Stomach (tissue), 9 donors: Measurements from ENCODE around the gene JAG2. TPM values are rescaled to one million over a fixed set of nuclear protein-coding genes. Genes with fewer than 3 reads are reported as not detected.
A peak's percentile ranks its signal among the peaks of the same experiment; 100 is the strongest.

Experiments used
- DNase-seq, 2 donors: peaks; one replicate each; pipeline versions ENCODE4 v3.0.0 to v3.0.0-alpha.2; 2013 to 2019
- H3K27ac ChIP-seq, 5 donors: fragments of 200-600 bp in 4 of 5; sonication (generic) in 4 of 5; one replicate each; pipeline ENCODE4 v1.5.1; 2013 to 2019; ENCODE audit warnings: mild to moderate bottlenecking in 1 of 5, moderate library complexity in 1 of 5
- H3K27me3 ChIP-seq, 3 donors: fragments of 200-600 bp; sonication (generic); one replicate each; pipeline ENCODE4 v1.5.1; 2017 to 2019; ENCODE audit warnings: mixed run types in 1 of 3
- H3K36me3 ChIP-seq, 4 donors: fragments of 200-600 bp; sonication (generic); 1 replicate in 3 of 4; 2 replicates in 1 of 4; pipeline ENCODE4 v1.5.1; 2016 to 2019
- H3K4me1 ChIP-seq, 4 donors: fragments of 200-600 bp; sonication (generic); one replicate each; pipeline ENCODE4 v1.5.1; 2016 to 2019
- H3K4me3 ChIP-seq, 4 donors: fragments of 200-600 bp; sonication (generic) in 3 of 4; one replicate each; pipeline ENCODE4 v1.5.1; 2016 to 2019; ENCODE audit warnings: mild to moderate bottlenecking in 1 of 4
- H3K9me3 ChIP-seq, 4 donors: fragments of 200-600 bp; sonication (generic); one replicate each; pipeline ENCODE4 v1.5.1; 2016 to 2019
- EP300 ChIP-seq: sonication (generic); formaldehyde crosslinking; IDR thresholded peaks from one replicate; pipeline ENCODE4 v1.6.1; 2017; ENCODE audit warnings: antibody characterized with exemption
- POLR2A ChIP-seq, 4 donors: fragments of 450-650 bp; IDR thresholded peaks; one replicate each; pipeline ENCODE4 v1.6.1; 2016; ENCODE audit warnings: antibody characterized with exemption in 4 of 4, control low read depth in 2 of 4, mild to moderate bottlenecking in 1 of 4, moderate library complexity in 1 of 4
- POLR2AphosphoS5 ChIP-seq, 3 donors: sonication (generic); formaldehyde crosslinking; IDR thresholded peaks; one replicate each; pipeline ENCODE4 v1.6.1; 2016; ENCODE audit warnings: antibody characterized with exemption in 3 of 3
- WGBS, 5 donors: extraction: QIAGEN DNeasy Blood & Tissue Kit in 3 of 5; methylation state at CpG; one replicate each; pipeline versions ENCODE4 v1.1.5 to v1.1.7; 2013 to 2018; 5-methylcytosine and 5-hydroxymethylcytosine counted together
- intact Hi-C: fragments of 100-400 bp; cut with DNase I; formaldehyde crosslinking; loops from one replicate; pipeline ENCODE4 v1.15.1; 2023; ENCODE audit warnings: low total_unique reads
- polyA plus RNA-seq, 3 donors: library from polyadenylated mRNA; stranded (reverse); fragments of 200-250 nt; gene quantifications; one replicate each; pipeline ENCODE4 v1.2.3, GENCODE V29; 2013
- total RNA-seq, 5 donors: library from RNA; depleted of rRNA; stranded (reverse); fragments of >200 nt; gene quantifications; one replicate each; pipeline versions ENCODE4 v1.1.0 to v1.2.3, GENCODE V29; 2014 to 2016
- TF ChIP-seq, protein P1 (sequence below), 7 experiments: fragments of 450-650 bp in 4 of 7; fragments of 200-600 bp in 3 of 7; sonication (generic) in 3 of 7; IDR thresholded peaks; one replicate each; pipeline ENCODE4 v1.5.1; 2016 to 2019; ENCODE audit warnings: antibody characterized with exemption in 7 of 7, control low read depth in 2 of 7, mild to moderate bottlenecking in 1 of 7
- donor health status: healthy with polysubstance abuse.
- donor health status: Bipolar disorder and iron deficiency.
- donor health status: healthy.

Gene JAG2
- total and polyA plus RNA-seq, 8 donors, result 6.0 to 117 (median 15.6) TPM

DNA sequence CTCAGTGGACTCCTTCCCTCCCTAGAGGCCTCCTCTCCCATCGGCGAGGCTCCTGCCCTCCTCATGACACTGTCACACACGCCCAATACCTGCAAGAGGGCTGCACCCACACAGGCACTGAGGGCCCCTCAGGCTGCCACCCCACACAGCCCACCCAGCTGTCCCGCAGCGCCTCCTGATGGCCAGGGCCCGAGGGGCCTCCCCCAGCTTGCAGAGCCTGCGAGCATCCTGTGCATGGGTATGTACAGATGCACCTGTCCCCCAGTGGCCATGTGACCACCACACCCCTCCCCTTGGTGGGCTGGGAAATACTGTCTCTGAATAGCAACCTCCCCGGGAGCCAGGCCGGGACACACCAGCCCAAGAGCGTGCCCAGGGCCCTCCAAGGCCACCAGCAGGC, 31.5 kb upstream of the JAG2 start:
- no peak for TF ChIP-seq POLR2AphosphoS5 (IDR thresholded peaks at IDR 0.05)
- TF ChIP-seq, protein P1, sequence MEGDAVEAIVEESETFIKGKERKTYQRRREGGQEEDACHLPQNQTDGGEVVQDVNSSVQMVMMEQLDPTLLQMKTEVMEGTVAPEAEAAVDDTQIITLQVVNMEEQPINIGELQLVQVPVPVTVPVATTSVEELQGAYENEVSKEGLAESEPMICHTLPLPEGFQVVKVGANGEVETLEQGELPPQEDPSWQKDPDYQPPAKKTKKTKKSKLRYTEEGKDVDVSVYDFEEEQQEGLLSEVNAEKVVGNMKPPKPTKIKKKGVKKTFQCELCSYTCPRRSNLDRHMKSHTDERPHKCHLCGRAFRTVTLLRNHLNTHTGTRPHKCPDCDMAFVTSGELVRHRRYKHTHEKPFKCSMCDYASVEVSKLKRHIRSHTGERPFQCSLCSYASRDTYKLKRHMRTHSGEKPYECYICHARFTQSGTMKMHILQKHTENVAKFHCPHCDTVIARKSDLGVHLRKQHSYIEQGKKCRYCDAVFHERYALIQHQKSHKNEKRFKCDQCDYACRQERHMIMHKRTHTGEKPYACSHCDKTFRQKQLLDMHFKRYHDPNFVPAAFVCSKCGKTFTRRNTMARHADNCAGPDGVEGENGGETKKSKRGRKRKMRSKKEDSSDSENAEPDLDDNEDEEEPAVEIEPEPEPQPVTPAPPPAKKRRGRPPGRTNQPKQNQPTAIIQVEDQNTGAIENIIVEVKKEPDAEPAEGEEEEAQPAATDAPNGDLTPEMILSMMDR (IDR thresholded peaks at IDR 0.05), result no peak
- no peak for TF ChIP-seq EP300
- 71 to 90% (median 84%) methylated on average over 8 to 10 of the region's 10 CpGs for WGBS, 5 donors
- peaks cover 10 to 82% (median 62%) of the 10 kb centered on the region in 3 donors for H3K27me3 ChIP-seq

DNA sequence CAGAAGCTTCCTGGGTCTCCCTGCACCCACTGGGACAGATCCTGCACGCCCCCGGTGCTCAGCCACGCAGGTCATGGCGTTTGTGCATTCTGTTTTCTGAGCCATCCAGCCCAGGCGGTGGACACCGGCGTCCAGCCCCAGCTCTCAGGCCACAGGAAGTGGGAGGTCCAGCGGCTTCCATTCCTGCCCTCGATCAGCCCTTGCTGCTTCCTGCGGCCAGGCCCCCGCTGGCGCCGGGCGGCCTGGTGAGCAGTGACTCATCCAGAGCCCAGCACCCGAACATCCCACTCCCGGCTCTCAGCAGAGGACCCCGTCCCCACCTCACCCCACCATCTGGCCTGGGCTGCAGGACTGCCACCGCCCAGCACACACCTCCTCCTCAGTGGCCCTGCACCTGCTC, 30.5 kb upstream of the JAG2 start:
- Histone ChIP-seq H3K4me3 (no peak overlapping the region), H3K4me1 (peaks cover 32 to 59% (median 57%) of the 10 kb centered on the region in 4 donors), H3K36me3 (no peaks in the 10 kb centered on the region), H3K9me3 (no peaks in the 10 kb centered on the region), H3K27ac (peak overlapping the region in 4 of 5 donors; percentile 2 to 56 (median 34)), H3K27me3 (peaks cover 10 to 91% (median 72%) of the 10 kb centered on the region in 3 donors)
- no peak for DNase-seq
- intact Hi-C loops, result no loop called here
- WGBS, 5 donors, result 49 to 67% (median 56%) methylated on average over 7 to 18 of the region's 18 CpGs
- no peak for TF ChIP-seq EP300
- TF ChIP-seq, protein P1 (IDR thresholded peaks at IDR 0.05), result no peak
- TF ChIP-seq POLR2A (IDR thresholded peaks at IDR 0.05), result no peak
- no peak for TF ChIP-seq POLR2AphosphoS5 (IDR thresholded peaks at IDR 0.05)

More for the DNA sequence above, 31.5 kb upstream of the JAG2 start:
- no peak for DNase-seq
- intact Hi-C loops, result loop anchor here (5.0 to 10.0 kb wide), 2 partner anchors 85 to 152 kb away; no protein-coding TSS in a partner anchor
- H3K9me3 ChIP-seq, result no peaks in the 10 kb centered on the region
- no peak overlapping the region for H3K4me3 ChIP-seq
- H3K36me3 ChIP-seq, result no peaks in the 10 kb centered on the region
- peaks cover 38 to 65% (median 60%) of the 10 kb centered on the region in 4 donors for H3K4me1 ChIP-seq
- no peak overlapping the region for H3K27ac ChIP-seq

DNA sequence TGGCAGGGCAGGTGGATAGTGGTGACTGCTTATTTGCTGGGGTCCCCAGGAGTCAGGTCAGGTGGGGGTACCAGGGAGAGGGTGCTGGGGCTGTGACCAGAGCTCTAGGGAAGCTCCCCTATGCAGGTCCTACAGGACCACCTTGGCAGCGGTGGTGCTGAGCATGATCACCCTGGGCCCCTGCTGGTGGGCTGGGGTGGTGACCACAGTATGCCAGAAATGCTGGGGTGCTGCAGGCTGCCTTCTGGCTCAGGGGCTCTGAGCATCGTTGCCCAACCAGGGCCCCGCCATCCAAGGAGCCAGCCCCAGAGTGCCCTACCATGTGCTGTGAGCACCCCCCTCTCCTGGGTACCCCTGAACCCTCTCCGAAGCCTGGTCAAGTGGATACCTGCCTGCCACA, 30.0 kb upstream of the JAG2 start:
- Histone ChIP-seq H3K4me1 (peaks cover 31 to 59% (median 57%) of the 10 kb centered on the region in 4 donors), H3K27me3 (peaks cover 10 to 92% (median 77%) of the 10 kb centered on the region in 3 donors), H3K36me3 (no peaks in the 10 kb centered on the region), H3K27ac (peak overlapping the region in 3 of 5 donors; percentile 2 to 56 (median 26)), H3K9me3 (no peaks in the 10 kb centered on the region), H3K4me3 (no peak overlapping the region)
- intact Hi-C loops, result no loop called here
- TF ChIP-seq POLR2A (IDR thresholded peaks at IDR 0.05) (no peak), EP300 (no peak), POLR2AphosphoS5 (IDR thresholded peaks at IDR 0.05) (no peak)
- TF ChIP-seq, protein P1 (IDR thresholded peaks at IDR 0.05), result no peak
- WGBS, 5 donors, result 76 to 92% (median 86%) methylated on average over 4 of the region's 4 CpGs
- DNase-seq, result no peak

DNA sequence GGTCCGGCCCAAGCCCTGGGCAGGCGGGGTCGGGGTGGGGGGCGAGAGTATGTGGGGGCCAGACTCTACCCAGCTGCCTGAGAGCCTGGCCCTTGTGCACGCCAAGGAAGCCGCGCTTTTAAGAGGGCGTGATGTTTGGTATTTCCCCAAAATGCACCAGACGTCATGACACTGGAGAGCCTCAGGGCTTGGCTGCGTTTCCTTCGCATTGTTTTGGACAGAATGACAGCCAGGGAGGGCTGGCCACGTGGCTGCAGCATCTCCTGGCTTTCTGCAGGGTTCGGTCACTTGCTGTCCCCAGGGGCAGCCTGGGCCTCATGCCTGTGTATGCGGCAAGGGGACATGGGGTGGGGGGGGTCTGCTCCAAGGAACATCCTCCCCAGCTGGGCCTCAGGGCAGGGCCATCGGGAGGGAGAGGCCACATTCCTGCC, 28.6 kb upstream of the JAG2 start:
- Histone ChIP-seq H3K27me3 (peaks cover 10 to 98% (median 87%) of the 10 kb centered on the region in 3 donors), H3K4me1 (peaks cover 28 to 57% (median 54%) of the 10 kb centered on the region in 4 donors), H3K36me3 (no peaks in the 10 kb centered on the region), H3K9me3 (no peaks in the 10 kb centered on the region), H3K4me3 (peak overlapping the region in 1 of 4 donors; percentile 28), H3K27ac (peak overlapping the region in 4 of 5 donors; percentile 56 to 68 (median 62))
- WGBS, 5 donors, result 14 to 46% (median 19%) methylated on average over 7 to 15 of the region's 15 CpGs
- no peak for TF ChIP-seq POLR2A (IDR thresholded peaks at IDR 0.05)
- TF ChIP-seq, protein P1 (IDR thresholded peaks at IDR 0.05), result no peak
- no peak for TF ChIP-seq EP300
- no peak for TF ChIP-seq POLR2AphosphoS5 (IDR thresholded peaks at IDR 0.05)
- peak in 1 of 2 donors; percentile 83 for DNase-seq
- intact Hi-C loops, result no loop called here
